ENCODE measurements around the gene TP73. TPM values are rescaled to one million over a fixed set of nuclear protein-coding genes. Genes with fewer than 3 reads are reported as not detected.
"Not testable (repeated sequence)": the region's sequence is repeated elsewhere in the genome, so short reads cannot be mapped to it uniquely, and the experiment has no call there.

TP73 gene
- total and polyA plus RNA-seq, 8 donors: 1.6 to 2.7 (median 2.0) TPM

DNA sequence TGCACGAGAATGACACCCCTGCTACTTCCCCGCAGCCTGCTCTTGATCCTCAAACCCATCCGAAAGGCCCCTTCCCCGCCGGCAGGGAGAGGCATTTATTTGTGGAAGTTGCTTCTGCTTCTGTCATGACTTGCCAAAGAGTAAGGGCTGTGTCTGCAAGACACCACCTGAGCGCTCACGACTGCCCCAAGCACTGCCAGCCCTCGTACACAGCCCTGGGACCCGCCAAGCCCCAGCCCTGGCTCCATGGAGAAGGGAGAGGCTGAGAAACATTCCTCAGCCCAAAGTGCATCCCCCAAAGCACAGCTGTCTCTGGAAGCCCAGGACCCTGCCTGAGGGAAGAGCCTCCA, 33.8 kb upstream of the TP73 start:
- H3K4me3 ChIP-seq: no peak overlapping the region
- no peaks in the 10 kb centered on the region for H3K27me3 ChIP-seq
- H3K4me1 ChIP-seq: peaks cover 10 to 47% of the 10 kb centered on the region in 2 donors
- intact Hi-C loops (cut with DNase I): loop anchor here in 1 of 2 donors (5.0 kb wide), 1 partner anchor 51 kb away; no protein-coding TSS in a partner anchor
- H3K27ac ChIP-seq: no peak overlapping the region
- H3K36me3 ChIP-seq: no peaks in the 10 kb centered on the region
- DNase-seq: no peak
- H3K9me3 ChIP-seq: no peaks in the 10 kb centered on the region
- no peak for ATAC-seq
- TF ChIP-seq, protein P1, sequence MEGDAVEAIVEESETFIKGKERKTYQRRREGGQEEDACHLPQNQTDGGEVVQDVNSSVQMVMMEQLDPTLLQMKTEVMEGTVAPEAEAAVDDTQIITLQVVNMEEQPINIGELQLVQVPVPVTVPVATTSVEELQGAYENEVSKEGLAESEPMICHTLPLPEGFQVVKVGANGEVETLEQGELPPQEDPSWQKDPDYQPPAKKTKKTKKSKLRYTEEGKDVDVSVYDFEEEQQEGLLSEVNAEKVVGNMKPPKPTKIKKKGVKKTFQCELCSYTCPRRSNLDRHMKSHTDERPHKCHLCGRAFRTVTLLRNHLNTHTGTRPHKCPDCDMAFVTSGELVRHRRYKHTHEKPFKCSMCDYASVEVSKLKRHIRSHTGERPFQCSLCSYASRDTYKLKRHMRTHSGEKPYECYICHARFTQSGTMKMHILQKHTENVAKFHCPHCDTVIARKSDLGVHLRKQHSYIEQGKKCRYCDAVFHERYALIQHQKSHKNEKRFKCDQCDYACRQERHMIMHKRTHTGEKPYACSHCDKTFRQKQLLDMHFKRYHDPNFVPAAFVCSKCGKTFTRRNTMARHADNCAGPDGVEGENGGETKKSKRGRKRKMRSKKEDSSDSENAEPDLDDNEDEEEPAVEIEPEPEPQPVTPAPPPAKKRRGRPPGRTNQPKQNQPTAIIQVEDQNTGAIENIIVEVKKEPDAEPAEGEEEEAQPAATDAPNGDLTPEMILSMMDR (IDR thresholded peaks at IDR 0.05): no peak

DNA sequence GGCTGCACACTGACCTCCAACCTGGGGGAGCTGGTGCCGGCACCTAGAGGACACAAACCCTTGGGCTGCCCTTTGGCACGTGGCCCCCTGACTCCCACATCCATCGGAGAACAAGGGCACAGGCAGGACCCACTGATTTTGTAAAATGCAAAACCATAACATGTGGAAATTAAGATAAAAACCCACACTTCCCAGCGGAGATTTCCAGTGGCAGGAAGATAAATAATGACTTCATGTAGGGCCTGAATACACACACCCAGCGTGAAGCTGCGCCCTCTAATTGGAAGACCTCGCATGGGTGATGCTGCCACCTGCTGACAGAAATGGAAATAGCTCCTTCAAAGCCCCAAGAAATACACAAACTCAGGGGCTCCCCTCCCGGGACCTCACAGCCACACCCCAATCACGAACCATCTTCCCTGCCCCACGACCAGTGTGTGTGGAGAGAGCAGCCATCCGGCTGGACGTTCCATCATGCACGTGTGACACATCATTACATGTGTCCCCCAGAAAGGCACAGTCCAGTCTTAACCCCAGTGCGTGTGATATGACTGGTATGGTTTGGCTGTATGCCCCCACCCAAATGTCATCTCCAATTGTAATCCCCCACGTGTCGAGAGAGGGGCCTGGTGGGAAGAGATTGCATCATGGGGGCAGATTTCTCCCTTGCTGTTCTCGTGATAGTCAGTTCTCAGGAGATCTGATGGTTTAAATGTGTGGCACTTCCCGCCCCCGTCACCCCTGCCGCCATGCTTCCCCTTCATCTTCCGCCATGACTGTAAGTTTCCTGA, 33.2 kb upstream of the TP73 start:
- ATAC-seq (peak; percentile 88), DNase-seq (peak in 3 of 4 donors; percentile 69 to 88 (median 73))
- Histone ChIP-seq H3K36me3 (no peaks in the 10 kb centered on the region), H3K4me1 (peaks cover 10 to 52% of the 10 kb centered on the region in 2 donors), H3K27ac (no peak overlapping the region), H3K9me3 (no peaks in the 10 kb centered on the region), H3K27me3 (no peaks in the 10 kb centered on the region), H3K4me3 (no peak overlapping the region)
- intact Hi-C loops (cut with DNase I): loop anchor here in 1 of 2 donors (5.0 kb wide), 1 partner anchor 52 kb away; no protein-coding TSS in a partner anchor
- TF ChIP-seq, protein P1 (IDR thresholded peaks at IDR 0.05): peak; percentile 82 to 93

DNA sequence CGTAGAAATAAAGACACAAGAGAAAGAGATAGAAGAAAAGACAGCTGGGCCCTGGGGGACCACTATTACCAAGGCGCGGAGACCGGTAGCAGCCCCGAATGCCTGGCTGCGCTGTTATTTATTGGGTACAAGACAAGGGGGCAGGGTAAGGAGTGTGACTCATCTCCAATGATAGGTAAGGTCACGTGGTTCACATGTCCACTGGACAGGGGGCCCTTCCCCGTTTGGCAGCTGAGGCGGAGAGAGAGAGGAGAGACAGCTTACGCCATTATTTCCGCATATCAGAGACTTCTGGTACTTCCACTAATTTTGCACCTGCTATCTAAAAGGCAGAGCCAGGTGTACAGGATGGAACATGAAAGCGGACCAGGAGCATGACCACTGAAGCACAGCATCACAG, 31.6 kb upstream of the TP73 start:
- H3K27ac ChIP-seq: no peak overlapping the region
- DNase-seq (peak in 1 of 4 donors; percentile 23), ATAC-seq (no peak)
- no peaks in the 10 kb centered on the region for H3K9me3 ChIP-seq
- peaks cover 13 to 41% of the 10 kb centered on the region in 2 donors for H3K4me1 ChIP-seq
- no peak overlapping the region for H3K4me3 ChIP-seq
- TF ChIP-seq, protein P1 (IDR thresholded peaks at IDR 0.05): no peak
- intact Hi-C loops (cut with DNase I): loop anchor here in 1 of 2 donors (10.0 kb wide), 1 partner anchor 126 kb away; no protein-coding TSS in a partner anchor
- H3K27me3 ChIP-seq: no peaks in the 10 kb centered on the region
- no peaks in the 10 kb centered on the region for H3K36me3 ChIP-seq

DNA sequence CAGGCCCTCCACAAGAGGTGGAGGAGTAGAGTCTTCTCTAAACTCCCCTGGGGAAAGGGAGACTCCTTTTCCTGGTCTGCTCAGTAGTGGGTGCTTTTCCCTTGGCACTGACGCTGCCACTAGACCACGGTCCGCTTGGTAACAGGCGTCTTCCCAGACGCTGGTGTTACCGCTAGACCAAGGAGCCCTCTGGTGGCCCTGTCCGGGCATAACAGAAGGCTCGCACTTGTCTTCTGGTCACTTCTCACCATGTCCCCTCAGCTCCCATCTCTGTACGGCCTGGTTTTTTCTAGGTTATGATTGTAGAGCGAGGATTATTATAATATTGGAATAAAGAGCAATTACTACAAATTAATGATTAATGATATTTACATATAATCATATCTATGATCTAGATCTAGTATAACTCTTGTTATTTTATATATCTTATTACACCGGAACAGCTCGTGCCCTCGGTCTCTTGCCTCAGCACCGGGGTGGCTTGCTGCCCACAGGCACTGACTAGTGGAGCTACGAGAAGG, 31.1 kb upstream of the TP73 start:
- H3K36me3 ChIP-seq, H3K9me3 ChIP-seq, H3K27me3 ChIP-seq, ATAC-seq, H3K4me3 ChIP-seq, H3K27ac ChIP-seq: not testable (repeated sequence)
- H3K4me1 ChIP-seq: peaks cover 17 to 46% of the 10 kb centered on the region in 2 donors
- intact Hi-C loops (cut with DNase I): loop anchor here in 1 of 2 donors (10.0 kb wide), 1 partner anchor 126 kb away; no protein-coding TSS in a partner anchor
- TF ChIP-seq, protein P1 (IDR thresholded peaks at IDR 0.05): peak; percentile 58 to 76
- peak in 2 of 4 donors; percentile 54 to 65 for DNase-seq

DNA sequence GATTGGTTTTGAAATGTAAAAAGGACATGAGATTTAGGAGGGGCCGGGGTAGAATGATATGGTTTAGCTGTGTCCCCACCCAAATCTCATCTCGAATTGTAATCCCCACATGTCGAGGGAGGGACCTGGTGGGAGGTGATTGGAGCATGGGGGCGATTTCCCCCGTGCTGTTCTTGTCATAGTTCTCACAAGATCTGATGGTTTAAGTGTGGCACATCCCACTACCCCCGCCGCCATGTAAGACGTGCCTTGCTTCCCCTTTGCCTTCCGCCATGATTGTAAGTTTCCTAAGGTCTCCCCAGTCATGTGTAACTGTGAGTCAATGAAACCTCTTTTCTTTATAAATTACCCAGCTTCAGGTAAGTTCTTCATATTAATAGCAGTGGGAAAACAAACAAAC, 30.2 kb upstream of the TP73 start:
- not testable (repeated sequence) for H3K27ac ChIP-seq, H3K27me3 ChIP-seq, H3K4me3 ChIP-seq, H3K9me3 ChIP-seq, H3K36me3 ChIP-seq, ATAC-seq
- peaks cover 17 to 52% of the 10 kb centered on the region in 2 donors for H3K4me1 ChIP-seq
- peak in 1 of 4 donors; percentile 8 for DNase-seq
- intact Hi-C loops (cut with DNase I): loop anchor here in 1 of 2 donors (10.0 kb wide), 1 partner anchor 127 kb away; no protein-coding TSS in a partner anchor
